Measurements from ENCODE around the gene IPO13. TPM values are rescaled to one million over a fixed set of nuclear protein-coding genes. Genes with fewer than 3 reads are reported as not detected.

Gene IPO13
- total RNA-seq, 2 experiments from 2014 or later: 15.8 to 16.9 TPM

- no peak overlapping the region for H3K27ac Mint-ChIP-seq
- H3K4me3 Mint-ChIP-seq: no peak overlapping the region
- H3K27me3 Mint-ChIP-seq: peaks cover 5% of the 10 kb centered on the region
- peaks cover 26% of the 10 kb centered on the region for H3K4me1 Mint-ChIP-seq
- H3K9me3 Mint-ChIP-seq: no peaks in the 10 kb centered on the region
- peaks cover 40% of the 10 kb centered on the region for H3K36me3 Mint-ChIP-seq
- DNase-seq: no peak
Measured at GRCh38 chr1:43981636-43982035, 34.9 kb downstream of the IPO13 start.

- H3K27ac Mint-ChIP-seq: no peak overlapping the region
- peaks cover 5% of the 10 kb centered on the region for H3K27me3 Mint-ChIP-seq
- no peaks in the 10 kb centered on the region for H3K9me3 Mint-ChIP-seq
- peaks cover 20% of the 10 kb centered on the region for H3K4me1 Mint-ChIP-seq
- H3K36me3 Mint-ChIP-seq: peaks cover 33% of the 10 kb centered on the region
- no peak for DNase-seq
- no peak overlapping the region for H3K4me3 Mint-ChIP-seq
Measured at GRCh38 chr1:43982241-43982640, 35.5 kb downstream of the IPO13 start.

GRCh38 chr1:43982808-43983207 lies 36.1 kb downstream of the IPO13 start:
- no peaks in the 10 kb centered on the region for H3K9me3 Mint-ChIP-seq
- H3K27ac Mint-ChIP-seq: no peak overlapping the region
- peaks cover 14% of the 10 kb centered on the region for H3K4me1 Mint-ChIP-seq
- peaks cover 5% of the 10 kb centered on the region for H3K27me3 Mint-ChIP-seq
- no peak for DNase-seq
- peaks cover 28% of the 10 kb centered on the region for H3K36me3 Mint-ChIP-seq
- no peak overlapping the region for H3K4me3 Mint-ChIP-seq

- Mint-ChIP-seq H3K36me3 (peaks cover 23% of the 10 kb centered on the region), H3K4me1 (peaks cover 10% of the 10 kb centered on the region), H3K9me3 (no peaks in the 10 kb centered on the region), H3K27ac (no peak overlapping the region), H3K27me3 (peaks cover 5% of the 10 kb centered on the region), H3K4me3 (no peak overlapping the region)
- no peak for DNase-seq
Measured at GRCh38 chr1:43983253-43983899, 36.6 kb downstream of the IPO13 start.

- Mint-ChIP-seq H3K9me3 (no peaks in the 10 kb centered on the region), H3K27me3 (peaks cover 5% of the 10 kb centered on the region), H3K4me3 (no peak overlapping the region), H3K4me1 (peaks cover 5% of the 10 kb centered on the region), H3K27ac (no peak overlapping the region), H3K36me3 (peaks cover 18% of the 10 kb centered on the region)
- no peak for DNase-seq
Measured at GRCh38 chr1:43984855-43985254, 38.1 kb downstream of the IPO13 start.

- H3K27ac Mint-ChIP-seq: no peak overlapping the region
- no peaks in the 10 kb centered on the region for H3K27me3 Mint-ChIP-seq
- H3K9me3 Mint-ChIP-seq: no peaks in the 10 kb centered on the region
- H3K4me1 Mint-ChIP-seq: peaks cover 3% of the 10 kb centered on the region
- peaks cover 11% of the 10 kb centered on the region for H3K36me3 Mint-ChIP-seq
- DNase-seq: no peak
- no peak overlapping the region for H3K4me3 Mint-ChIP-seq
Measured at GRCh38 chr1:43985984-43986595, 39.3 kb downstream of the IPO13 start.

GRCh38 chr1:43986712-43987111 lies 40.0 kb downstream of the IPO13 start:
- peaks cover 7% of the 10 kb centered on the region for H3K4me1 Mint-ChIP-seq
- no peak overlapping the region for H3K4me3 Mint-ChIP-seq
- H3K9me3 Mint-ChIP-seq: no peaks in the 10 kb centered on the region
- H3K36me3 Mint-ChIP-seq: peaks cover 11% of the 10 kb centered on the region
- H3K27ac Mint-ChIP-seq: no peak overlapping the region
- H3K27me3 Mint-ChIP-seq: no peaks in the 10 kb centered on the region
- no peak for DNase-seq

GRCh38 chr1:43987159-43987902 lies 40.6 kb downstream of the IPO13 start:
- H3K36me3 Mint-ChIP-seq: peaks cover 11% of the 10 kb centered on the region
- no peak overlapping the region for H3K4me3 Mint-ChIP-seq
- H3K4me1 Mint-ChIP-seq: peaks cover 12% of the 10 kb centered on the region
- H3K27me3 Mint-ChIP-seq: no peaks in the 10 kb centered on the region
- no peak overlapping the region for H3K27ac Mint-ChIP-seq
- no peaks in the 10 kb centered on the region for H3K9me3 Mint-ChIP-seq
- DNase-seq: no peak

GRCh38 chr1:43990271-43991199 lies 43.8 kb downstream of the IPO13 start:
- no peak for DNase-seq
- H3K27me3 Mint-ChIP-seq: no peaks in the 10 kb centered on the region
- peak overlapping the region; percentile 85 for H3K4me3 Mint-ChIP-seq
- no peaks in the 10 kb centered on the region for H3K36me3 Mint-ChIP-seq
- H3K27ac Mint-ChIP-seq: peak overlapping the region; percentile 38
- no peaks in the 10 kb centered on the region for H3K9me3 Mint-ChIP-seq
- H3K4me1 Mint-ChIP-seq: peaks cover 13% of the 10 kb centered on the region

GRCh38 chr1:43991200-43991475 lies 44.4 kb downstream of the IPO13 start:
- H3K27ac Mint-ChIP-seq: no peak overlapping the region
- H3K4me1 Mint-ChIP-seq: peaks cover 13% of the 10 kb centered on the region
- no peaks in the 10 kb centered on the region for H3K9me3 Mint-ChIP-seq

GRCh38 chr1:43991476-43992231 lies 44.9 kb downstream of the IPO13 start, which contains the start of gene CCDC24:
Gene CCDC24, plus strand, starts transcription at chr1:43991599. Its CDS starts 280 bp downstream, at chr1:43991879.
- H3K4me3 Mint-ChIP-seq: peak within 1 kb of the TSS; percentile 85
- DNase-seq: peak; percentile 80
- H3K4me1 Mint-ChIP-seq: peaks cover 13% of the 10 kb centered on the region
- H3K36me3 Mint-ChIP-seq: no peaks in the 10 kb centered on the region
- H3K27me3 Mint-ChIP-seq: no peaks in the 10 kb centered on the region
- H3K27ac Mint-ChIP-seq: peak within 1 kb of the TSS; percentile 74
- H3K9me3 Mint-ChIP-seq: no peaks in the 10 kb centered on the region

More at GRCh38 chr1:43991200-43991475, 44.4 kb downstream of the IPO13 start:
- no peaks in the 10 kb centered on the region for H3K36me3 Mint-ChIP-seq
- peak overlapping the region; percentile 85 for H3K4me3 Mint-ChIP-seq
- H3K27me3 Mint-ChIP-seq: no peaks in the 10 kb centered on the region
- no peak for DNase-seq

- no peaks in the 10 kb centered on the region for H3K27me3 Mint-ChIP-seq
- peak overlapping the region; percentile 85 for H3K4me3 Mint-ChIP-seq
- peak overlapping the region; percentile 68 for H3K27ac Mint-ChIP-seq
- no peaks in the 10 kb centered on the region for H3K36me3 Mint-ChIP-seq
- H3K9me3 Mint-ChIP-seq: no peaks in the 10 kb centered on the region
- H3K4me1 Mint-ChIP-seq: peaks cover 13% of the 10 kb centered on the region
- no peak for DNase-seq
Measured at GRCh38 chr1:43992232-43992995, 45.7 kb downstream of the IPO13 start.

- Mint-ChIP-seq H3K4me3 (no peak overlapping the region), H3K4me1 (peaks cover 13% of the 10 kb centered on the region)
Measured at GRCh38 chr1:43993206-43993914, 46.6 kb downstream of the IPO13 start.

More at GRCh38 chr1:43993206-43993914, 46.6 kb downstream of the IPO13 start:
- Mint-ChIP-seq H3K27me3 (no peaks in the 10 kb centered on the region), H3K27ac (no peak overlapping the region), H3K9me3 (no peaks in the 10 kb centered on the region), H3K36me3 (no peaks in the 10 kb centered on the region)
- DNase-seq: no peak
